Activated naive CD4-positive, alpha-beta T cell treated with Interleukin-2 at 50 U/mL for 16 hours (primary cell): ENCODE data around the gene SZRD1.
"Not testable (repeated sequence)": the region's sequence is repeated elsewhere in the genome, so short reads cannot be mapped to it uniquely, and the experiment has no call there.

Experiments
- DNase-seq: peaks from one replicate; pipeline ENCODE4 v3.0.0-alpha.2; 2020

SZRD1 gene, protein sequence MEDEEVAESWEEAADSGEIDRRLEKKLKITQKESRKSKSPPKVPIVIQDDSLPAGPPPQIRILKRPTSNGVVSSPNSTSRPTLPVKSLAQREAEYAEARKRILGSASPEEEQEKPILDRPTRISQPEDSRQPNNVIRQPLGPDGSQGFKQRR

DNA sequence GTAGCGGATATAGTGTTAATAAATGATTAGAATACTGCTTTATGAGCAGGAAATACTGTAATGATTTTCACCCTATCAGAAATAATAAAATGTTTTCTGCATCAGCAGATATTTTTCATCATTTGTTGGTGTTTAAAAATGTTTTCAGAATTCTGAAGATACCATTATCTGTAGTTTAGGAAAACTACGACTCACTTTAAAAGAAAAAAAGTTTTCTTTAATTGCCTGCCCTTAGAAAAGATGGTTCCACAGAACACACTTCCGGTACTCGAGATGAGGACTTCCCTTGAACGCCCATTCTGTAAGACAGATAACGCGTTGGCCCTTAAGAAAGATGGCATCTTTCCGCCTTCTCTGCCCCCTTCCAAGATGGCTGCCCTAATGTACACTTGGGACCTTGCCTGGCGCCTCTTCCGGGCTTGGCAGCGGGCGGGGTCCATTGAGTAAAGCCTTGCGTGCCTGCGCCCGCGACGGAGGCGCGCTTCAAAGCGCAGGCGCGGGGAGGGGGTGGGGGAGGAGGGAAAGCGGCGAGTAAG, at the start of gene SZRD1:
SZRD1 (plus strand) TSS at position 521 of the 536 bp plus-strand sequence. CDS start 16 bp downstream, outside the sequence.
- peak; percentile 96 for DNase-seq

DNA sequence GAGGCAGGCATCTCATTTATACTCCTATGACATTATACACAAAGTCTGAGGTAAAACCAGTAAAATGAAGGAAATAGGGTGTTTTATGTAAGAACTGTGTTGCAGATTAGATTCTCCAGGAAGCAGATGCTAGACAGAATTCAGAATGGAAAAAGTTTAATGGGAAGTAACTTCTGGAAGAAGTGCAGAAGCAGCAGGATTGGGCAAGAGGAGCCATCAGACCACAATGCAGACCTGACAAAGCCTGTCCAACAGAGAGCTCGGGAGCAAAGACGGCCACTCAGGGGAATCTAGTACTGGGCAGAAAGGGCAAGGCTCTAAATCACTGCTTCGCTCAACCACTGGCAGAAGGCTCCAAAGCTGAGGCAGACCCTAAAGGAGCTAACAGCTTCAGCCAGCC, 48.5 kb upstream of the SZRD1 start:
- no peak for DNase-seq

DNA sequence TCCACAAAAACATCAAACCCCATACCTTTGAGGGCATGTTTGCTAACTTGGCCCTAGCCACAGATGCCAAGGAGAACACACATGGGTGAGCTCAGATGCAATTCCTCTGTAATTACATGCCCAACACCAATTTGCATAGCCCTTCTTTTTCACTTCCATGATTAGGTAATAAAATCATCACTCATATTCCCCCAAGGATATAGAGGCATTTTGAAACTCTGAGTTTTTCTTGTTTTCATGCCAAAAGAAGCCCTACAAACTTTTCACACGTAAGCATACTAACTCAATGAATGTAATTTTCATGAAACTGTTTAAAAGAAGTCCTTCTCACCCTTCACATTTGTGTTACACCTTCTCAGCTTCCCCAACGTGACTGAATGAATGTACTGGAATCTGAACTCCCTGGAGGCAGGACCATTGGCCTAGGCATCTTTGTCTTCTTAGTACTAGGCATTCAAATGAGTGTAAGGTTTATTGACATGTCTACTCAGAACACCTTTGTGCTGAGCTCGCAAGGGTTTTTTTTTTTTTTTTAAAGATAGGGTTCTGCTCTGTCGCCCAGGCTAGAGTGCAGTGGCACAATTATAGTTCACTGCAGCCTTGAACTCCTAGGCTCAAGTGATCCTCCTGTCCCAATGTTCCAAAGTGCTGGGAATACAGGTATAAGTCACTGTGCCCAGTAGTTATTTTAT, 45.7 kb upstream of the SZRD1 start:
- DNase-seq = no peak

DNA sequence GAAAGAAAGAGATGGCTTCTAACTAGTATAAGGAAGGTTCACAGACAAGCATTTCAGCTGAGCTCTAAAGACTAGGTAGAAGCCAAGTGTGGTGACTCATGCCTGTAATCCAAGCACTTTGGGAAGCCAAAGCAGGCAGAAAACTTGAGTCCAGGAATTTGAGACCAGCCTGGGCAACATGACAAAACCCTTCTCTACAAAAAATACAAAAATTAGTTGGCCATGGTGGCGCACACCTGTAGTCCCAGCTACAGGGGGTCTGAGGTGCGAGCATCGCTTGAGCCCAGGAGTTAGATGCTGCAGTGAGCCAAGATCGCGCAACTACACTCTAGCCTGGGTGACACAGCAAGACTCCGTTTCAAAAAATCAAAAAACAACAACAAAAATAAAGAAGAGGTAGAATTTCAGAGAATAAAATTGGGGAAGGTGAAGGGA, 42.6 kb upstream of the SZRD1 start:
- no peak for DNase-seq

DNA sequence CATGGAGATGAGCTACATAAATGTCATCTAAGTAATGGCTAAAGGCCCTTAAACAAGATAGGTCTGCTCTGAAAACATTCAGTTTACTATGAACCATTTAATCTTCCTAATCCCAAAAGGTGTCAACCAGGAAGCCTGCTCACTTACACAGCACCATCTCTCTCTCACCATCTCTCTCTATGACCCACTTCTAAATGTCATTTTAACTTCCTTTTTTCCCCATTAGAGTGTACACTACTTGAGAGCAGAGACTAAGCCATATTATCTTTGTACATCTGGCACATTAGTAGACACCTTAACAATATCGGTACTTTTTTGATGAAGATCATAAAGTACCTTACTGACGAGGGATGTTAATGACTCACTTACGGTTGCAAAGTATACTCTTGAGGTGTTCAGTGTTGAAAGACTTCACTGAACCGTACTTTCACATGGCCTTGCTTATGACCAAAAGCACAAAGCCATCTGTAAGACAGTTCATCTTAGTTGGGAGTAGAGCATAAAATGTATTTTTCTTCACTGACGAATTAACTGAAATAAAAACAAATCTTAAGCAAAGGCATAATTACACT, 40.1 kb upstream of the SZRD1 start:
- DNase-seq = no peak

DNA sequence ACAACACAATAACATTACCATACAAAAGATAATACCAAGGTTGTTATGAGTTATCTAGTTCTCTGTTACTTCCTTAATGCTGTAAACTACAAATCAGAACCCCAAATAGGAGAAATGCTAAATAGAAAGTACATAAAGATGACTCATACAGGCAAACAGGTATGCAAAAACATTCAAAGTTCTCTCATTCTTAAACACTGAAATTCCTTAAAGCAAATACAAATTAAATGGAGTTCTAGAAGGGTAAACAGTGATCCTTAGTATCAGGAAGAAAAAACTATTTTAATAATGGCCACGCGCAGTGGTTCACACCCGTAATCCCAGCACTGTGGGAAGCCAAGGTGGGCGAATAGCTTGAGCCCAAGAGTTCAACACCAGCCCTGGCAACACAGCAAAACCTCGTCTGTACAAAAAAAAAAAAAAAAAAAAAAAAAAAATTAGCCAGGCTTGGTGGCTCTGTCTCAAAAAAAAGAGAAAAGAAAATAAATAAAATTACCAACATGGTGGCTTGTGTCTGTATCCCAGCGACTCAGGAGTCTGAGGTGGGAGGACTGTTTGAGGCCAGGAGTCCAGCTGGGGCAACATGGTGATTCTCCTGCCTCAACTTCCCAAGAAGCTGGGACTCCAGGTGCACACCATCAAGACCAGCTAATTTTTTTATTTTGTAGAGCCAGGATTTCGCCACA, 32.2 kb upstream of the SZRD1 start:
- no peak for DNase-seq

DNA sequence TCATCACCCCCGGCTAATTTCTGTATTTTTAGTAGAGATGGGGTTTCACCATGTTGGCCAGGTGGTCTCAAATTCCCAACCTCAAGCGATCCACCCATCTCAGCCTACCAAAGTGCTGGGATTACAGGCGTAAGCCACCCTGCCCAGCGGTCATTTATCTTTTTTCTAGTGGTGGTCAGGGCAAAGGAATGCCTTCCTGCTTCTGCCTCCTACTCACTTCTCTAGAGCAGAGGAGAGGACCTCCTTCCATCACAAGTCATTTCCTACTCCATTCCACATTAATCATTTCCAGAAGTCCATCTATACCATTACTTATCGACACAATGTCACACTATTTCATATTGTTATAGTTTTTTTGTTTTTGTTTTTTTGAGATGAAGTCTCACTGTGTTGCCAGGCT, 28.1 kb upstream of the SZRD1 start:
- DNase-seq = no peak

DNA sequence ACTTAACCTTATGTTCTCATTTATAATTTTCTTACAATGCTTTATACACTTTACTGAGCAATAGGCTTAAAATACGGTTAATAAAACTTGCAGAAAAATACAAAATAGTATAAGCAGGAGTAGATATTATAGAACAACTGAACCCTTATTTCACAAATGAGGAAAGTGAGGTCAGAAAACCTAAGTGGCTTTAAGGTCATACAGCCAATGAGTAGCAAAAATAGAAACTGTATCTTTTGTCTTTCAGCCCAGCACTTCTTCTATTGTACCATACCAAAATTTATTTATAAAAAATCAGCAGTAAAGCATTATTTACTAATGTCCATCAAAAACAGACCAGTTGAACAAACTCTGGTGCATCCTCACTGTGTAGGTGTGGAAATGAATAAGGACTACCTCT, 26.4 kb upstream of the SZRD1 start:
- no peak for DNase-seq

DNA sequence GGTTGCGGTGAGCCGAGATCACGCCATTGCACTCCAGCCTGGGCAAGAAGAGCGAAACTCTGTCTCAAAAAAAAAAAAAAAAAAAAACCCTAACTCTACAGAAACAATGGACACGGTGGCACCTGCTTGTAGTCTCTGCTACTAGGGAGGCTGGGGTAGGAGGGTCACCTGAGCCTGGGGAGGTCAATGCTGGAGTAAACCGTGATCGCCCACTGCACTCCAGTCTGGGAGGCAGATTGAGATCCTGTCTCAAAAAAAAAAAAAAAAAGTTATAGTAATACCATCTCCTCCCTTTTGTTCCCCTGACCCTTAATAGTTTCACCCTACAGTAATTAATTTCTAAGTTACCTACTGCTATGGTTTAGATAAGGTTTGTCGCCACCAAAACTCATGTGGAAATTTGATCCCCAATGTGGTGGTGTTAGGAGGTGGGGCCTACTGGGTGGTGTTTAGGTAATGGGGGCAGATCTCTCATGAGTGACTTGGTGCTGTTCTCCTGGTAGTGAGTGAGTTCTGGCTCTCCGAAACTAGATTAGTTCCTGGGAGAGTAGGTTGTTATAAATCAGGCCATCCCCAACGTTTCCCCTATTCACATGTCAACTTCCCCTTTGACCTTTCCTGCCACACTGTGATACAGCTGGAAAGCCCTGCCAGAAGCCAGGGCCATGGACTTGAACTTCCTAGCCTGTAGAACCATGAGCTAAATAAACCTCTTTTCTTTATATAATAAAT, 24.5 kb upstream of the SZRD1 start:
- no peak for DNase-seq

DNA sequence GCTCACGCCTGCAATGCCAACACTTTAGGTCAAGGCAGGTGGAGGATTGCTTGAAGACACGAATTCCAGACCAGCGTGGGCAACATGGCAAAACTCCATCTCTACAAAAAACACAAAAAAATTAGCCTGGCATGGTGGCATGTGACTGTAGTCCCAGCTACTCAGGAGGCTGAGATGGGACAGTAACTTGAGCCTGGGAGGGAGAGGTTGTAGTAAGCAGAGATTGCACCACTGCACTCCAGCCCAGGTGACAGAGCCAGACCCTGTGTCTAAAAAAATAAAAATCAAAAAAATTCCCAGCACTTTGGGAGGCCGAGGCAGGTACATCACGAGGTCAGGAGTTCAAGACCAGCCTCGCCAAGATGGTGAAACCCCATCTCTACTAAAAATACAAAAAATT, 23.8 kb upstream of the SZRD1 start:
- DNase-seq = not testable (repeated sequence)

DNA sequence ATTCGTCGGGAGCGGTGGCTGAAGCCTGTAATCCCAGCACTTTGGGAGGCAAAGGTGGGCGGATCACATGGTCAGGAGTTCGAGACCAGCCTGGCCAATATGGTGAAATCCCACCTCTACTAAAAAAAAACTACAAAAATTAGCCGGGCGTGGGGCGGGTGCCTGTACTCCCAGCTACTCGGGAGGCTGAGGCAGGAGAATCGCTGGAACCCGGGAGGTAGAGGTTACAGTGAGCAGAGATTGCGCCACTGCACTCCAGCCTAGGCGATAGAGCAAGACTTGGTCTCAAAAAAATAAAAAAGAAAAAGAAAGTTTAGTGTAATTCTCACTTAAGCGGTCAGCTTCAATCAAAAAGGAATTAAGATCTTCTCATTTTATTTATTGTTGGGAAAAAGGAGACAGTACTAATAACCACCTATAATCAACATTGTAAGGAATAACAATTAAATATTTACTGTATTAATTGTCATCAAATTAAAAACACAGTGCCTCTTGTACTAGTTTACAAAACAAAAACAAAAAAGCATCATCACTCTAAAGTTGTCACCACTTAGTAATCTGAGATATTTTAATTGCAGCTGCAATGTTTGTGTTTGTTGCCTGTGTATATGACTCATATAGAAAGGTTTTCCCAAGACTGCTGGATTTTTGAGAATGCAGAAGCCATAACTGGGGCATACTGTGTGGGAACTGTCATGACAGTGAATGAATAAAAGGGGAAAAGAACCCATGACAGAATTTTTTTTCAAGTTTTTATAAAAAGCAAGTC, 18.4 kb upstream of the SZRD1 start:
- no peak for DNase-seq

DNA sequence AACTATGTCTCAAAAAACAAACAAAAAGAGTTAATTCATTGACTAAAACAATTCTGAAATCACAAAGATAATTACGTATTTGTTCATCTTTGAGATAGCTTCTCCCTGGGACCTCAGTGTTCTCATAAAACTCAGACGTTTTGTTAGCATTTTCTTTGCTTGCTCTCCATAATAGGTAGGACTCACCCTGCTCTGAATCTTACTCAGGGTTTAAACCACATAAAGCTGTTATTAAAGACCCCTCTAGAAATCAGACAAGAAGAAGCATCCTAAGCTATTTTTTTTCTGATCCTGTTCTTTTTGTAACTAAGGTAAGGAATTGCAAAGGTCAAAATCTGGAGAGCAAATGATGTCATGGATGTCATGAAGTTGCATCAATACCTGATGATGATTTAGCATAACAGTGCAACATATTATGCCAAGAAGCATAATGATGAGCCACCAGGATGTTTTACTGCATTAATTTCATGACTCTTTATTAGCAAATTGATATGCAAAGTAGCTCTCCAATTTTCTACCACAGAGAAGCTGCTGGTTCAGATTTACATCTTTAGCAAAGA, 17.1 kb upstream of the SZRD1 start:
- DNase-seq = no peak

DNA sequence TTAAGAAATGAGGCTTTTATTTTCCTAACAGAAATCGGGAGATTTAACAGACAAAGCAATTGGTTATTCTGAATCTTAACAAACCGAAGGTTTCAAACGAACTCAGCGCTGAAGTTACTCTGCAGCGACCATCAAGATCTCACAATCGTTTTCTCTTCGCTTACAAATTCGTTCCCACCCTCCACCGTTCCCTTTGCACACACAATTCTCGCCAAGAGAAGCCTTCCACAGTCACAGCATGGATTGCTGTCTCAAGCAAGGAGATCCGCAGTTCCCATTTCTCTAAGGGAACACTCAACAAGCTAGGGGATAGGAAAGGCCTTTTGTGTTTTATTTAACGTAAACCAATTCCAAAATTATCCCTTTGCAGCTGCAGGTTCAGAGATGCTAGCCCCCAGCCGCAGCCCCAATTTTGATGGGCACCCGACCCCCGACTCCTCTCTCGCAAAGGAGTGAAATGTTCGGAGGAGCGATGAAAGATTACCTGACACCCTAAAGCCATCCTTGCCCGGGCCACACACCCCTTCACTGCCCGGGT, 15.5 kb upstream of the SZRD1 start:
- DNase-seq = peak; percentile 8

DNA sequence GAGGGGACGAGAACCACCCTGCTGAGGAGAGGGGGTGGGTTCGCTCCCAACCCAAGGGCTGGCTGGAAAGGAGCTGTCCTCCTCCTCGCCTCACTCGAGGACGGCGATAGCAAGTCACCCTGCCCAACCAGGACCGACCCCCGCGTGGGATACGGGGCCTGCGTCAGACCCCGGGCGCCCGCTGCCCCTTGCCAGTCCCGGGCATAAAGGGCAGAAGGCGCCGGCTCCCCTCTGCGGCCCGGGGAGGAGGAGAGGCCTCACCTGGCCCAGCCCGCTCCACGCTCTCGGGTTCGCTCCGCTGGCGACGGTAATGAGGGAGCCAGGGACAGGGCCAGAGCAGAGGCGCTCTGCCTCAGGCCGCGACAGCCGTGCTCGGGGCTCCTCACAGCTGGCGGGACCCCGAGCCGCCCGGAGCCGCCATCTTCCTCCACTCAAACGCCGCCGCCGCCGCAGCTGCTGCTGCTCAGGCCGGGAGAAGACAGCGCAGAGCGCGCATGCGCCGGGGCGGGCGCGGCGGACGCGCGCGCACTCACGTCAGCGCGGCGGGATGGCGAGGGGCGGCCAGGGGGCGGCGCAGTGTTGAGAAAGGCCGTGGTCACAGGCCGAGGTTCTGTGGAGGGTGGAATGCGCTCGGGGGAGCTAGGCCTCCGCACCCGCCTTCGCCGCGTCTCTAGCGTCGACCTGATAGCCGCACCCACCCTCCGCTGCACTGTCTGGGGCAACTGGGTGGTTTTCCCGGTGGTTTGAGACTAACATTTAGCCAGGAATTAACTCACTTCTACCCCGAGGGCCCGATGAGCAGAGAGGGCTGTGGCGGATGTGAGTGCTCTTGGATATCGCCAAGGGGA, 14.8 kb upstream of the SZRD1 start, which contains the start of gene FBXO42:
FBXO42 (minus strand) TSS at position 487 of the 848 bp plus-strand sequence. CDS start 37,062 bp downstream, outside the sequence.
- peak; percentile 92 for DNase-seq

DNA sequence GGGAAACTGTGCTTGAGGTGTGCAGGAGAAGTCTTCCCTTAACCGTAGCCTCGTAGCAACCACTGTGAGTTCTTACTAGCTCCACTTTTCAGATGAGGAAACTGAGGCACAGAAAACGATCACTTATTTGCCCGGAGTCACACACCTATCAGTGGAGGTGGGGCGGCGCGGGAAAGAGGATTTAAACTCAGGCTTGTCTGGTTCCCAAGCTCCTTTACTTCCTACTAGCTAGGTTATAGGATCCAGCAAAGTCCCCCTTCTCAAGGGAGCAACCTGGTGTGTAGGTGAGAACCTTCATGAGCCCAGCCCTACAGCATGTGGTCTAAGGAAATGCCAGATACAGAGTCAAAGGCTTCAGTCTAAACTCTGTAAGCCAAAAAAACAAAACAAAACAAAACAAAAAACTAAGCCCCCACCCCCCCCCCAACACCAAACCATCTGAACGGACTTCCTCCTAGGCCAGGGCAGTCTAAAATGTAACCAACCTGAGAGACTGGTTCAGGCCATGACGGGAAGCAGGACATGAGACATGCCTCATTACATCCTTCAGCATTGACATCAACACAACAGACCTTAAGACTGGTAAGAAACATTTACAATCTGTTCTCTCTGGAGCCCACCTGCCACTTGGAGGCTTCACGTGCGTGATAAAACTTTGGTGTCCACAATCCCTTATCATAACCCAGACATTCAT, 14.1 kb upstream of the SZRD1 start:
- no peak for DNase-seq

DNA sequence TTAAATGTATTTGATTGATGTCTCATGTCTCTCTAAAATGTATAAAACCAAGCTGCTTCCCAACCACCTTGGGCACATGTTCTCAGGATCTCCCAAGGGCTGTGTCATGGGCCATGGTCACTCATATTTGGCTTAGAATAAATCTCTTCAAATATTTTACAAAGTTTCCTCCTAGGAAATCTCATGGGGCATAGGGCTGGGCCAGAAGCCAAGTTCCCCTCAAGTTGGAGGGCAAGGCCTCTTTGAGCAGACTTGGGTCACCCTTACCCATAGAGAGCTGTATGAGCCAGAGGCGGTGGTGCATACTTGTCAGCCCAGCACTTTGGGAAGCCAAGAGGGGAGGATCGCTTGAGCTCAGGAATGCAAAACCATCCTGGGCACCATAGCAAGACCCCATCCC, 12.4 kb upstream of the SZRD1 start:
- no peak for DNase-seq

DNA sequence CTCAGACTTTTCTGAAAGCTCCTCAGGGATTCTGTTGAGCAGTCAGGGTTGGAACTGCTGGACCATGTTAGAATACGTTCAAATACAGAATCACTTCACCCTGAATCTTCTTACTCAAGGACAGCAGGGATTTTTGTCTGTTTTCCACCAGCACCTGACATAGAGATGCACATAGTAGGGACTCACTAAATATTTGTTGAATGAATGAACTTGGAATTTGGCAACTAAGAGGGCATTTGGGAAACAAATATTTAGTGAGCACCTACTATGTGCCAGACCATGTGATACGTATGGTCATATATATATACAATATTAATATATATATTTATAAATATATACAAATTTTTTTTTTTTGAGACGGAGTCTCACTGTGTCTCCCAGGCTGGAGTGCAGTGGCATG, 10.2 kb upstream of the SZRD1 start:
- no peak for DNase-seq

DNA sequence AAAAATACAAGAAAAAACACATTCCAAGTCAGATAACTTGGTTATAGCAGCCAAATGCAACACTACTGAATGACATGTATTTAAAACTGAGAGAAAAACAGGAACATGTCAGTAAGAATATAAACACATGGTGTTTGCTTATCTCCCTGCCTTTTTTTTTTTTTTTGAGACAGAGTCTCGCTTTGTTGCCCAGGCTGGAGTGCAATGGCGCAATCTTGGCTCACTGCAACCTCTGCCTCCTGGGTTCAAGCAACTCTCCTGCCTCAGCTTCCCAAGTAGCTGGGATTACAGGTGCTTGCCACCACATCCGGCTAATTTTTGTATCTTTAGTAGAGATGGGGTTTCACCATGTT, 1.9 kb upstream of the SZRD1 start:
- DNase-seq = not testable (repeated sequence)

DNA sequence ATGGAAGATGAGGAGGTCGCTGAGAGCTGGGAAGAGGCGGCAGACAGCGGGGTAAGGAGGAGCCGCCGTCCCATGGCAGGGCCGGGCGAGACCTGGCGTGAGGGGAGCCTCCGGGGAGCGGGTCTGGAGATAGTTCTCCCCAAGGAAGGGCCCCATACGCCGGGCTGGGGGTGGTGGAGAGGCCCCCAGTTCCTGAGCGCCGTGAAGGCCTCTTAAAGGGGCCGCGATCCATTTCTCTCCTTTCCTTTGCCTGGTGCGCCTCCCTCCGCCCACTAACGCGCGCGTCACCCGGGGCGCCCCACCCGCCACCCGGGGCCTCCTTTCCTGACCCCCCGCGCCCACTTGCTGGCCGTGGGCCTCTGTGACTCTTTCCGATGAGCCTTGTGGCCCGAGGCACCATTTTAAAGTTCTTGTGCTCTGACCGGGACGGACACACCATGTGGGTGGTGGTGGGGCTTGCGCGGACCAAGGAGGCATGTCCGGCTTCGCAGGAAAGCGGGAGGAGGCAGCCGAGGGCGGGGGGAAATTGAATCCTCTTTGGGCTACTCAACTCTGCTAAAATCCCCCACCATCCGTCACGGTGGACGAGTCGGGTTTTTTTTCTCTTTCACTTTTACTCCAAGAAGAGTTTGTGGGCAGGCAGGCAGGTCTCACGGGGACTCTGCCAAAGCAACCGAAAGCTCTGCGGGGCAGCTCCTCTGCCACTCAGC, 371 bp downstream of the SZRD1 start:
- peak; percentile 91 for DNase-seq
